ENCODE data around the gene CEP55. TPM values are rescaled to one million over a fixed set of nuclear protein-coding genes. Genes with fewer than 3 reads are reported as not detected.

CEP55 gene
- total RNA-seq, 2 experiments from 2014 or later: 44.6 to 45.0 TPM

- POLR2A ChIA-PET: no interaction called here
- Mint-ChIP-seq H3K9me3 (no peaks in the 10 kb centered on the region), H3K36me3 (ENCODE audit: low read depth) (peaks cover 4% of the 10 kb centered on the region), H3K27me3 (no peaks in the 10 kb centered on the region), H3K27ac (no peak overlapping the region), H3K4me1 (ENCODE audit: low read depth) (peaks cover 12% of the 10 kb centered on the region), H3K4me3 (no peak overlapping the region)
- intact Hi-C loops (cut with micrococcal nuclease): no loop called here
- peak; percentile 62 for ATAC-seq
- DNase-seq: peak; percentile 40
- CTCF ChIA-PET: interaction anchor here (1.4 kb wide), 1 partner anchor 16 kb away, joined by 3 read pairs; no protein-coding TSS in a partner anchor
- TF ChIP-seq, protein P1, sequence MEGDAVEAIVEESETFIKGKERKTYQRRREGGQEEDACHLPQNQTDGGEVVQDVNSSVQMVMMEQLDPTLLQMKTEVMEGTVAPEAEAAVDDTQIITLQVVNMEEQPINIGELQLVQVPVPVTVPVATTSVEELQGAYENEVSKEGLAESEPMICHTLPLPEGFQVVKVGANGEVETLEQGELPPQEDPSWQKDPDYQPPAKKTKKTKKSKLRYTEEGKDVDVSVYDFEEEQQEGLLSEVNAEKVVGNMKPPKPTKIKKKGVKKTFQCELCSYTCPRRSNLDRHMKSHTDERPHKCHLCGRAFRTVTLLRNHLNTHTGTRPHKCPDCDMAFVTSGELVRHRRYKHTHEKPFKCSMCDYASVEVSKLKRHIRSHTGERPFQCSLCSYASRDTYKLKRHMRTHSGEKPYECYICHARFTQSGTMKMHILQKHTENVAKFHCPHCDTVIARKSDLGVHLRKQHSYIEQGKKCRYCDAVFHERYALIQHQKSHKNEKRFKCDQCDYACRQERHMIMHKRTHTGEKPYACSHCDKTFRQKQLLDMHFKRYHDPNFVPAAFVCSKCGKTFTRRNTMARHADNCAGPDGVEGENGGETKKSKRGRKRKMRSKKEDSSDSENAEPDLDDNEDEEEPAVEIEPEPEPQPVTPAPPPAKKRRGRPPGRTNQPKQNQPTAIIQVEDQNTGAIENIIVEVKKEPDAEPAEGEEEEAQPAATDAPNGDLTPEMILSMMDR (IDR thresholded peaks at IDR 0.05): no peak
Measured at GRCh38 chr10:93452143-93452542, 44.3 kb upstream of the CEP55 start.

GRCh38 chr10:93454146-93454545, 42.3 kb upstream of the CEP55 start:
- Mint-ChIP-seq H3K4me3 (no peak overlapping the region), H3K36me3 (ENCODE audit: low read depth) (peaks cover 4% of the 10 kb centered on the region), H3K27me3 (peaks cover 2% of the 10 kb centered on the region), H3K4me1 (ENCODE audit: low read depth) (peaks cover 15% of the 10 kb centered on the region), H3K27ac (no peak overlapping the region), H3K9me3 (no peaks in the 10 kb centered on the region)
- CTCF ChIA-PET: interaction anchor here (1.6 kb wide), 1 partner anchor 78 kb away, joined by 5 read pairs; no protein-coding TSS in a partner anchor
- ATAC-seq (no peak), DNase-seq (no peak)
- intact Hi-C loops (cut with micrococcal nuclease): no loop called here
- POLR2A ChIA-PET: no interaction called here
- TF ChIP-seq, protein P1 (IDR thresholded peaks at IDR 0.05): no peak

GRCh38 chr10:93454736-93455135, 41.7 kb upstream of the CEP55 start:
- DNase-seq: no peak
- Mint-ChIP-seq H3K4me3 (no peak overlapping the region), H3K4me1 (ENCODE audit: low read depth) (peaks cover 15% of the 10 kb centered on the region), H3K9me3 (no peaks in the 10 kb centered on the region), H3K36me3 (ENCODE audit: low read depth) (peaks cover 4% of the 10 kb centered on the region), H3K27ac (no peak overlapping the region), H3K27me3 (peaks cover 2% of the 10 kb centered on the region)
- CTCF ChIA-PET: no interaction called here
- TF ChIP-seq, protein P1 (IDR thresholded peaks at IDR 0.05): no peak
- no peak for ATAC-seq
- intact Hi-C loops (cut with micrococcal nuclease): no loop called here
- POLR2A ChIA-PET: no interaction called here

DNA sequence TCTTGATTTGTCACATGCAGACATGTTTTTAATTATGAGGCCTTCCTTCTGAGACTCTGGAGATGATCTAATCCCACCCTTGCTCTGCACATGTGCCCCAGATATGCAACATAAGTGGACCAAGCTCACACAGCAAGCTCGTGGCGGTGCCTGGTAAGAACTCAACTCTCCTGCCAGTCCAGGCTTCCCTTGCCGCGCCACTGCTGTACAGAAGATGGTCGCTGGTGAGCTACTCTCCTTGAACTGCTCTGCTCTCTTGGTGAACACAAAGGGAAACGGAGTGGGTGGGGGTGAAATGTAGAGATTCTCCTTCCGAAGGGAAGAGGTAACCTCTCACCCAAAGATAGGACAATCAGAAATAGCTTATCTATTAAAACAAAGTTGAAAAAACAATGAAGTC, 39.9 kb upstream of the CEP55 start:
- peaks cover 2% of the 10 kb centered on the region for H3K27me3 Mint-ChIP-seq
- H3K4me1 Mint-ChIP-seq (ENCODE audit: low read depth): peaks cover 13% of the 10 kb centered on the region
- H3K27ac Mint-ChIP-seq: no peak overlapping the region
- no peak for ATAC-seq
- TF ChIP-seq, protein P1 (IDR thresholded peaks at IDR 0.05): no peak
- CTCF ChIA-PET: interaction anchor here (0.6 to 1.0 kb wide), 3 partner anchors 15 to 81 kb away, joined by 3 read pairs; partner anchors contain the start of gene MYOF
- no peaks in the 10 kb centered on the region for H3K9me3 Mint-ChIP-seq
- POLR2A ChIA-PET: no interaction called here
- H3K36me3 Mint-ChIP-seq (ENCODE audit: low read depth): peaks cover under 1% of the 10 kb centered on the region
- intact Hi-C loops (cut with micrococcal nuclease): no loop called here
- DNase-seq: no peak
- no peak overlapping the region for H3K4me3 Mint-ChIP-seq

GRCh38 chr10:93457511-93457910, 38.9 kb upstream of the CEP55 start:
- no peak overlapping the region for H3K4me3 Mint-ChIP-seq
- DNase-seq (no peak), ATAC-seq (no peak)
- no peaks in the 10 kb centered on the region for H3K9me3 Mint-ChIP-seq
- peaks cover 5% of the 10 kb centered on the region for H3K4me1 Mint-ChIP-seq (ENCODE audit: low read depth)
- no peaks in the 10 kb centered on the region for H3K36me3 Mint-ChIP-seq (ENCODE audit: low read depth)
- H3K27me3 Mint-ChIP-seq: peaks cover 2% of the 10 kb centered on the region
- ChIA-PET CTCF (interaction anchor here (1.4 kb wide), 1 partner anchor 12 kb away, joined by 3 read pairs; no protein-coding TSS in a partner anchor), POLR2A (no interaction called here)
- intact Hi-C loops (cut with micrococcal nuclease): no loop called here
- TF ChIP-seq, protein P1 (IDR thresholded peaks at IDR 0.05): no peak
- H3K27ac Mint-ChIP-seq: no peak overlapping the region
